Activated CD4-positive, CD25-positive, alpha-beta regulatory T cell (primary cell): Measurements from ENCODE around the gene HOXA11.

Source experiments
- DNase-seq, 4 experiments: peaks; one replicate each; lab custom pipeline; 2025; lab: John Stamatoyannopoulos, UW

Gene HOXA11

DNA sequence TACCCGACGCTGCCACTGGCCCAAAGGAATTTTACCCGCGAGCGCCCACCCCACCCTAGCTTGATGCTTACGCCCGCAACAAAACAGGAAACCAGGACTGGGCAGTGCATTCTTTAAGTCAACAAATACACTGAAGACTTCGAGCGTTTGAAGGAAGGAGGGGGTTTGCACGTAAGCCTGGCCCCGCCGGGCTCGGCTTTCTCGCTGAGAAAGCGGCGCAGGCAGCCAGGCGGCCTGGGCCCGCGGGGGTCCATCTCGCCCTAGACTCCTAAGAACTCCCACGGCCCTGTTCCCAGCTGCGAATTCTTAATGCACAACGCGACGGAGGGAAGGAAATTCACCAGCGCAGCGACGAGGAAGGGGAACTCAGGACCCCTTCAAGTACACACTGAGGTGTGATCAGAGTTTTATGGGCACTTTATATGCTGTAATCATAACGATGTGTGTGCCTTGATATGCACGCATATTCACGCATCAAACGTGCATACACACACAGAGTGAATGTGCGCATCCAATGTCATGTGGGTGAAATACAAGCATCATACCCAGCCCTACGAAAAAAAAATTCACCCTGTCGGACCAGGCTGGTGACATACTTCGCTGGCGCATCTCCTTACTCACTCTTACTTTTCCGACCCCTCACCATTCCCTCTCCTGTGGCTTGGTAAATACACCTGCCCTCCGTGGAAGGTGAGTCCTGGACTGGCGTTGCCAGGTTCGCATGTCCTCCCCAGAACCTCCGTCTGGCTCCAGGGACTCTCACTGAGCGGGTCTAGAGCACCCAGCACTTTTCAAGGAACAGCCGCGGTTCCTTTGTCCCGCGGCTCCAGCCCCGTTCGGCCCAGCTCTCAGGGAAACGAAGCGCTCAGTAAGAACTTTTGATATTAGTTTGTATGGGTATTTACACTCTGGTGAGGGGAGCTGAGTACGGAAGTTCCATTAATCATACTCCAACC, 20.6 kb upstream of the HOXA11 start:
- no peak for DNase-seq

DNA sequence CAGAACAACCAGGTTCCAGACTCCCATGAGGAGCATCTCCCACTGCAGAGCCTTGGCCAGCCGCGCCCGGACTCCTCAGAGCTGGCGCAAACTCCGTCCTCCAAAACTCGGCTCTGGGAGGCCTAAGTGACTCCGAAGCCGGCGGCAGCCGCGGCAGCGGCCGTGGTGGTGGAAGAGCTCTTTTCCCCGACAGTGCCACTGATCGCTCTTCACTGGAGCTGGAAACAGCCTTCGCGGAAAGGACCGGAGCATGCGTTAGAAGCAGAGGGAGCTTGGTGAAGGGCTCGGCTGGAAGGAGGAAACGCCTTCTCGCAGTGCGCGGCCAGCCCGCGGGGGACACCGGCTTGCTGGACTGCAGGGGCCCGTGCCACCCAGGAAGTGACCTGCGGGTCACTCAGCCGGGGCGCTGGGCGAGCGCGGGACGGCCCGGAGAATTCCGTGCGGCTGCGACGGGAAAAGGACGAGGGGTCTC, 19.9 kb upstream of the HOXA11 start:
- no peak for DNase-seq

DNA sequence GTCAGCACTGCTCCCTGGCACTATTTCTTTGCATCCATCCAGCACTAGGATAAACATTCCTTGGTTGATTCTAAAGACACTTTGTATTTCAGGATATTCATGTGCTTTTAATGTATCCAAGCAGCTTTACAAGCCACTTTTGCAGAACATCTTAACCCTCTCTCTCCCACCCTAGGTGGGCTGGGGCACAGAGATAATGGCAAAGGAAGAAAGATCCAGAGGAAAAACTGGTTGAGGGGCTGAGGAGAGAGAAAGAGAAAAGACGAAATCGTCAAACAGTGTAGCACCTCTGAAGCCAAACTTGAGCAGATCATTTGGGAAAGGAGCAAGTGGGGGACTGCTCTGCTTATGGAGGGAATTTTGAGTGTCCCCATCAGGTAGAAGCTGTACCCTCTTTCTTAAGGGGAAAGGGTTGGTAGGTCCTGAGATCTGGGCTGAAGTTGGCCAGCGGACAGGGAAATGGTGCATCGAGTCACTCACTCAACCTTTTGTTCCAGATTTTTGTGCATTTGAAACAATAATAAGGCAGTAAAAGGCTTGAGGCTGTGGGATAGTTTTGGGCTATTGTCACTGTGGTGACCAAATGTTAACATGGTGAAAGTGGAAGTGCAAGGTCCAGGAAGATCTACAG, 19.0 kb upstream of the HOXA11 start:
- no peak for DNase-seq

DNA sequence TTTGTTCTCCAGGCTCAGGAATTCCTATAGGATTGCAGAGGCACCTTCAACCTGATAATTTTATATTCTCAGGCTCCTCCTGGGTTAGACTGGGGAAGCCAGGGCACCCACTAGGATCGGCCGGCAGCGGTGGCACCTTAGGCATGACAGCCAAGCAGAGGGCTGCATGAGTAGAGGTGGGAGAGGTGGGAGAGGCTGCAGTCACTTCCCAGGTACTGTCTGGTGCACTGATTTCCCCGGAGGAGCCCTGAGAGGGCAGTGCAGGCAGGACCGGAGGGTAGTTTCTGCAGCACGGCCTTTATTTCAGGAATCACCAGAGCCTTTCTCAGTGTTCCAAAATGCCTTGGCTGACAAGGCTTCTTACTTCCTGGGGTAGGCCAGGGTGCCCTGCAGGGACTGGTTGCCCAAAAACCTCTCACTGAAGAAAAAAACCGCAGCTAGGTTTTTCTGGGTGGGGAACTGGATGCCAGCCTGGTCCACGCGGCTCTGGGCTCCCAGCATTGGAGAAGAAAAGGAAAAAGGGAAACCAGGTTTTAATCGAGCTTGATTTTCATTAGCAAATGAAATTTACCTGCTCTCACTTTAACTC, 18.4 kb upstream of the HOXA11 start:
- DNase-seq, result no peak

DNA sequence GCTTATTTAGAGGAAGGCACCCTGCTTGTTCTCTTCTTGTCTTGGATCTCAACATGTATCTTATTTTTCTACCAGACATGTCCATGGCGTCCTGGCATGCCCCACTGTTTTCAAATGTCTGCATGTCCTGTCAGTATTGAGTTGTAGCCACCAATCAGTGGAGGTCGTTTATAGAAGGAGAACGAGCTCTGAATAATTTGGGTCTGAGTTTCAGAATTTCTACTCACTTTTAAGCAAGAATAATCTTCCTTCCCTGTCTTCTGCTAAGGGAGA, 17.8 kb upstream of the HOXA11 start:
- no peak for DNase-seq

DNA sequence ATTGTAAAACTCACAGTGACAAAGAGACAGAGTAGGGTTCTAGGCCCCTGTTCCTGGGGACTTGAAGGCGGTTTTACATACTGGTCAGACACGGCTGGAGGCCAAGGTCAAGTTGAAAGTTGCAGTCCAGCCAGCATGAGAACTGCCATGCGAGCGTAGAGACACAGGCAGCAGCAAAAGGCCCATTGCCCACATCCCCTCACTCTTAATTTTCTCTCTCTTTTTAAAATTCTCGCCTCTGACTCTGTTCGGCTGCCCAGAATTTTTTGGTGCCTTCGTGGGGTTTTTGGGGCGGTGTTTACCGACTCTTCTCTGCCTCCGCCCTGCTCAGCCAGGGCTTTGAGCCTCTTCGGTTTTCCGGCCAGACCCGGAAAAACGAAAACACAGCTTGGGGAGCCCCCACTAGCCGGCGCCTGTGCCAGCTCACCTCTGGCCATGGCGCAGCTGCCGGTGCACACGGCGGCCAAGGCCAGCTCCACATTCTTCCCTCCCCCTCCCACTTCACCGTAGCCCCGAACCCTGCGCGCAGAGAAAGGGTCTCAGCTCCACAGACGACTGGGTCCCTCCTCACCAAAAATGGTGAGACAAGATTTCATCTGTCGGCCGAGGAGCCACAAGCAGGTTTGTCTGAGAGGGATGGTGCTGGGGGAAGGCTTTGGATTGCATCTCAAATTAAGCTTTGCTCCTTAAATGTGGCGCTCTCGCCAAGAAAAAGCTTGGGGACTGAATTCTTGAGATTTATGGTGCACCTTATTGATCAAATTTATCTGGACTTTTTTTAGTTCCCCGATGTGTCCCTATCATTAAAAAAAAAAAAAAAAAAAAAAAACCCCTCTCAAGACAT, 17.2 kb upstream of the HOXA11 start:
- DNase-seq, result no peak

DNA sequence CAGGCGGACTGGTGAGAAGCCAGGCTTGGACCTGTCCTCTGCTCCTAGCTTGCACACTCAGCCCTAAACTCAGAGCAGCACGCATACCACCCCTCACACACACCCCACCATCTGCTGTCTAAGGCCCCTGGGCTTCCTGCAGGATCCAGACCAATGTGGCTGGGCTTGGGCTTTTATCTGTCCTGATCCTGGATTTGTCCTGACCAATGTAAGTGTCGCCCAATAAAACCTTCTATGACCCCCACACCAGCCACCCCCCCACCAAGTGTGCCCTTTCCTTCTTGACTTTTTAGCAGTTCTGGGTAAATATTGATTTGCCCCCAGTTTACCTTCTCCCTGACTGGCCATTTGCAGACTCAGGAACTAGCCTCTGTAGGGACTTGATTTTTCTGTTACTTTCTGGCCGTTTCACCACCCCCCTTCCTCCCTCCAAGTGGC, 16.6 kb upstream of the HOXA11 start:
- no peak for DNase-seq

DNA sequence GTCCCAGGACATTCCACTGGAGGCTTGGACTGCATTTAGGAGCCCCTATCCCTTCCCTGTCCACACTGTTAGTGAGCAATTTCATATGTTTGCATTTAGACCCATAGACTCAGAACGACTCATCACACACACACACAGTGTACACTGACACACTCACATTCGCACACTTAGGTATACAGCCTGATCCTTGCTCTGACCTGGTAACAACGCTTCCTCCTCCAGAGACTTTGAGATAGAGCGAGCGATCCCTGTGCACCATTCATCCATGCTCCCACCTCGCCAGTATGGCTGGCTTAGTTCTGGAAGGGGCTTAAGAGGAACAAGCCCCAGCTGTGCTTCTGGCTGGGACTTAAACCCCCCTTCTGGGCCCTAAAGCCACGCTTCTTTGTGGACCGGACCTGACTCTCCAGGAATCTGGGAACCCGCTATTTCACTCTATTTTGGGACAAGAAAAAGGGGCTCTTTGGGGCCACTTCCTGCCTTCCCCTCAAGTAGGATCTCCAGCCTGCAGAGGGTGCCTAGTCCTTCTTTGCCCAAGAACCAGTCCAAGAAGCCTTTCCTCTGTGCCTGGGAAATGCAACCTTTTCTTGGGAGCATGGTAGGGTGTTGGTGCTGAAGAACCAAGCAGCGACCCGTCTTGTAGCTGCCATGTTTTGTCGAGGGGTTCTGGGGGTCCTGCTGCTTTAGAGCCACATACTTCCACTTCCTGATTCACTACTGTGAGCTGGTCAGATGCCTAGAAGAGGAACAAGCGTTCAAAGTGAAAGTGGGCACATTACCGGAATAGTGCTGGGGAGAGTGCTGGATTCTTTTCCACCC, 15.9 kb upstream of the HOXA11 start:
- no peak for DNase-seq

DNA sequence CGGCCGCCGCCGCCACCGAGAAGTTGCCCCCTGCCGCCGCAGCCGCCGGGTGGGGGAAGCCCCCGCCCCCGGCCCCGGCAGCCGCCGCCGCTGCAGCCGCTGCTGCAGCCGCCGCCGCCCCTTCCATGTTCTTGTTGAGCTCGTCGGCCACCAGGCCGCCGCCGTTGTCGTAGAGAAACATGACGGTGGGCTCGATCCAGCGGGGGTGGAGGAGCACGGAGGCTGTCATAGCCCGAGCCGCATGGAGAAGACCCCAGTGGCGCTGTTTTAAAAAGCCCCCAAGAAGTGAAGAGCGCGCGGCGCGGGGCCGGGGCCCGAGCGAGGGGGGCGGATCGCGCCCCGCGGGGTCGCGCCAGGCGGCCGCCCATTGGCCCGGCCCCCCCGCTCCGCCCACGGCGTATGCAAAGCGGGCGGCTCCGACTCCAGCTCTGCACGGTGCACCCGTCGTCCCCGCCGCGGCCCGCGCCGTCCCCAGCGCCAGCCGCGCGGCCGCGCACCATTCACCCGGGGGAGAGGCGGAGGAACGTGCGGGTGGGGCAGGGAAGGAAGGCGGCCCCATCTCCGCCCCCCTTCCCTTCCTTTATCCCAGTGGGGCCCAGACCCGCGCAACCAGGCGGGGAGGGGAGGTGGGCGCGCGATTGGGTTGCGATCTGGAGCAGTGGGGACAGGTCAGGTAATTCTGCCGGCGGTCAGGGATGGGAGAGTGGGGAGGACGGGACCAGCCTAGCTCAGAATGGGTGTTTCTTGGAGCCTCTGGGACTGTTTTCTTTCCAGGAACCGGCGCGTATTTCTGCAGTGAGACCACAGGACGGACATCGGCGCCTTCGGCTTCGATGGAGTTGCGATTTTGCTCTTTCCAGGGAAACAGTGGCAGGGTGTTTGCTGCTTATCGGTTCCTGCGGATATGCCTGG, 15.1 kb upstream of the HOXA11 start, which contains the start of gene HOXA13:
Gene HOXA13 (minus strand): TSS at position 243 of the 912 bp plus-strand sequence. CDS start 14 bp downstream, at position 229.
- DNase-seq, result no peak

DNA sequence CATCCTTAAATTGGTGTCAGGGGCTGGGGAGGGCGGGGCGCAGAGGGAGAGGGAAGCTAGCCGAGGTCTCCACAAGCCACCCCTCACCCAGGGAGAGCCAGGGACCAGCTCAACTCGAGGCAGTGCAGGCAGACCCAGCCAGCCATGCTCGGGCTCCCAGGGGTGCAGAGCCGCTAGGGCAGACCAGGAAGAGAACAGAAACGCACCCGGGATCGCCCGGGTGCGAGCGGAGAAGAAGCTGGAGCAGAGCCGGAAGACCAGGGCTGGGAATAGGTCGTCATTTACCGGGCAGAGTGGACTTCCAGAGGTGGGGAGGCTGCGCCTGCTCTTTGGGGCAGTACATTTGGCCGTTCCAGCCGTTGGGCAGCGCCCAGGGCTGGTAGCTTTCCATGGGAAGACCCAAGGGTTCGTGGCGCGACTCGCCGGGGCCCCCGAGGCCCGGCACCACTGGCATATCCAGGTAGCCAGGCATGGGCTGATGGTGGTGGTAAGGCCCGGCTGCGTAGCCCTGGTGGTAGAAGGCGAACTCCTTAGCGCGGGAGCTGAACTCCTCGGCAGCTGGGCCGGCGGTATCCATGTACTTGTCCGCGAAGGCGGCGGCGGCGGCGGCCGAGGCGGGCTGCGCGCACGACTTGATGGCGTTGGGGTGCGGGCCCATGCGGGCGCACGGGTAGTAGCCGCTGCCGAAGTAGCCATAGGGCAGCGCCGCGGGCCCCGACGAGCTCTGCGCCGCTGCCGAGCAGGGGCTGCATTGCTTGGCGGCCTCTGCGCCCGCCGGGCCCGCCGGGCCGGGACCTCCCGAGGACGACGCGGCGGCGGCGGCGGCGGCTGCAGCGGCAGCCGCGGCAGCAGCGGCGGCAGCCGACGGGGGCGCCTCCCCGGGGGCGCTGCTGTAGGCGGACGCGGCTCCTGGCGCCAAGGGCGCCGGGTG, 14.1 kb upstream of the HOXA11 start:
- DNase-seq, result no peak

DNA sequence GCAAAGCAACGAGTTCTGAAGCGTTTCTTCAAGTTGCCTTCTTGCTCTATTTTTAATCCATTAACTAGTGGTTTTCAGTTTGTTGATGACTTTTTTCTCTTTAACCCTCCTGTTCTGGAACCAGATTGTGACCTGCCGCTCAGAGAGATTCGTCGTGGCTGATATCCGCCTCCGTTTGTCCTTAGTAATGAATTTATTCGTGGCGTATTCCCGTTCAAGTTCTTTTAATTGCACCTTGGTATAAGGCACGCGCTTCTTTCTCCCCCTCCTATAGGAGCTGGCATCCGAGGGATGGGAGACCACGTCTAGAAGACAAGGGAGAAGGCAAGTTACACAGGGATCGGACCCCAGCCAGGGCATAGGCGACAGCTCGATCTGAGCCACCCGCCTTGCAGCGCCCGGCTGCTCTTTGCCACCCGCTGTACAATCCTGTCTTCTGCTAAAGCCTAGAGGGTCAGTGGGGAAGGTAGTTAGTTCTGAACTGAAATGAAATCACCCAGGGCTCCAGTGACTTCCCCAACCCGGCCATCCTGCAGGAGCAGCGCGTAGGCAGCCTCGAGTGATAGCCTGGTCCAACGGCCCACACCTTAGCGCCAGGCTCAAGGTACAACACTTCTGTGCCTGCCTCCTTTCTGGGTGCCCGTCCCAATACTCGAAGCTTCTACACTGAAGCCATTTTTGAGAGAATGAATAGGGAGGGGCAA, 13.3 kb upstream of the HOXA11 start:
- DNase-seq, result no peak

DNA sequence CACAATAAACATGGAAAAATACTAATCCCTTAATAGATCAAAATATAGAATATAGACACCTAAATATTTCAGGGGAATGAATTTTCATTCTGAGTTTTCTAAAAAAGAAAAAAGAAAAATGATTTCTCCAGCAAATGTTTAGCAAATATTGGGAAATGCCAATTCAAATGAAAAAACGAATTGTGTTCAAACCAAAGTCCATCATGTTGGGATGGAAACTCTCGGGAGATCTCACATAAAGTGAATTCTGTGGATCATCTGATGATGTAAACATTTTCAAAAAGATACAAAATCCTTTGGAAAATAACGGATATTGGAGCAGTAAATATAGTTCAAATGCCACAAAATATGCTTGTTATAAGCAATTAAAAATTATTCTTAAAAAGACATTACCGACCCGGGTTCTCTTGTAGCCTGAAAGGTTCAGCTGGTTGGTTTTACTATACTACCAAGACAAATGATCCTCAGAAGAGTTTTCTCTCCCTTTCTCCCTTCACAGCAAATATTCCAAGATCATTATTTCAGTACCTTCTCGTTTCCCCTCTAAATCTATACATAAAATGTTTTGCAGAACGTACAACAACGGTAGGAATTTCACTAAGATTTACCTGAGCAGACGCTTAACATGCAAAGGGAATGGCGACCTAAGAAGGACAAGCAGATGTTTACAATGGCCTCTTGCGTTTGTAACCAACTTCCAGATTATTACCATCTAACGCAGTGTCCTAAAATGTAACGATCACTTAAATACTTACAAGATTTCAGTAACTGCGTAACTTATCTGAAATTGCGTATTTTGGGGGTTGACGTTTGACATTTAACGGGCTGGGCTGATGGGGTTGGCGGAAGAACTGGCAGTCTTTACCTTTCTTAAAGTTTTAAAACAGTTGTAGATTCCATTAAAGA, 12.4 kb upstream of the HOXA11 start:
- DNase-seq, result no peak

DNA sequence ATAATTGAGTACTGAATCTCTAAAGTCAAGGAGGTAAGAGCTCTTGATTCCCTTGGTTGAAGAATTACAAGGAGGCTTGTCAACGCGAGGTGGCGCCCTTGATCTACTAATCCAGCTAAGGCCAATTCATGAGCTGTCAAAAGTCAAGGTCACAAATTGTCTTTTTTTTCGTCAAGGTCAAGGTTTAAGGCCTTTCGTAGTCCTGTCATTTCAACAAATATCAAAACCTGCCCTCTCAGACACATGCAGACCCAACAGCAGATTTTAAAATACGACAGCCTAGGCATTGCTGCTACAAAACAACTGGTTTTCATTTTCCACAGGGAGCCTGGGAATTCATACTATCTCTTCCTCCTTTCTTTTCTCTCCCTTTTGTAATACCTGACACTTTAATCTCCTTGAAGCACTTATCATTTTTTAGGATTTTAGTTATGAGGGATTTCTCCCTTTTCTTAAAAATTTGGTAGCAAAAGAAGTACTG, 11.3 kb upstream of the HOXA11 start:
- DNase-seq, result peak; percentile 62 to 76 (median 64)

DNA sequence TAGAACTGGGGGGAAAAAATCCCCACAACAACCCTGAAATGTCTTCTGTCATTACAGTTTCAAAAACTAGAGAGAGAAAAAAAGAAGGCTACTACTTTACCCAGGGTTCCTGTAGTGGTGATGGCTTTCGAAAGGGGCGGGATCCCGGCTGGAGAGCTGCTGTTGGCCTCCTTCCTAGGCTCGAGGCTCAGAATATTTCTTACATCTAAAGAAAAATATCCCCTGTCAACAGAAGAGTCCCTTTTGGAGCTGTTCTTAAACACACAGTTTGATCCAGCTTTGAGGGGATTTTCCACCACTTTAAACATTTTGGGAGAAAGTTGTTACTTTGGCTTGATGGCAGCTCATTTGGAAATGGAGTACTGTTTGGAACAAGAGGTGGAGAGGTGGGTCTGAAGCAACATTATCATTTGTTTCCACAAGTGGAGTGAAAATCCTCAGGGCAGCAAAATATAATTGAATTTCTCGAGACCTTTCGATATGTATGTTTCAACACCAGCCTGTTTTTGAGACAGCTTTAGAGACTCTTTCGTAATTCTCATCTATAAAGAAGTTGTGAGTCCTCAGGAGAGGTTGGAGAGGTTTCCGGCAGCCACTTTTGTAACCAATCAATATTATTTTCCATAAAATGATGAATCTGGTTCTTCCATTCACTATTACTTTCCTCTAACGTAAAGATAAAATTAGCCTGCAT, 9.8 kb upstream of the HOXA11 start:
- no peak for DNase-seq

DNA sequence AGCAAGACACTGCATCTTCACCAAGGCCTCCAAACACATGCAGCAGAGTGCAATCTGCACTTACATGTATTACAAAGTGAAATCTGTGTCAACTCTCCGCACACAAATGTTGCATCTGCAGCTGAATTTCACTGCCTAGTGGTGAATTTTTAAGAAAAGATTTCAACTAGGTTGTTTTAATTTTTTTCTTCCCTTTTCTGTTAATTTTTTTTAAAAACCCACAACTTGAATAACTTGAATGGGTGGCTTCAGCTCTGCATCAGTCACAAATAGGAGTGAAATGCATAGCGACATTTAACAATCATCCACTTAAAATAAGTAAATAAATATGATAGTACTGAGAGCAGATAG, 8.9 kb upstream of the HOXA11 start:
- DNase-seq, result no peak

DNA sequence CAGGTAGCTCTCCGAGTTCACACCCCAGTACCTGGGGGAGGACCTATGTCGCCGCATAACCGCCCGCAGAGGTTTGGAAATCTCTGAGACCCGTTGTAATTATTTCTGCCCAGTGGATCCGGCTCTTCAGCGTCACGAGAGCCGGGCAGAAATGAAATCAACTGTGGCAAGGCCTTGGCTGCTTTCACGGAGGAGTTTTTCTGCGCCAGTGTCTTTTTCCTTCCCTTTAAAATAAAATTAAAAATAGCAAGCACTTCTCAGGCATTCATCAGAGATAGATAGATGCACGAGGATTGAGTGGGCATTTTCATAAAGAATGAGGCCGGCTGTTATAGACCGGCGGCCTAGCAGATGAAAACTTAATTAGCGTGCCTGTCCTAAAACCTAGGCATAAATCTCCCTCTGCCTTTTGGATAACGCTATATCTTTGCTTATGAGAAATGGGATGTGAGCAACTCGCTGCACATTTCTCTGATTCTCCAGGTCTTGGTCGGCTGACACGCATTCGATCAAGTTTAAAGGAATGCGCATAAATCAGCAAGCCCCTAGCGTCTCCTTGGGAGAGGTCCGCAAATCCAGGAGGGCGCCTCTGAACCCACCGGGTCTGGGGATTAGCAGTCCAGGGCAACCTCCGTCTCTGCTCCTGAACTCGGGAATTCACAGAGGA, 8.4 kb upstream of the HOXA11 start:
- no peak for DNase-seq
